H1 (cell line): ENCODE data around the gene ZDHHC24. TPM values are rescaled to one million over a fixed set of nuclear protein-coding genes. Genes with fewer than 3 reads are reported as not detected.

Source experiments
- CTCF ChIA-PET: fragments of 300-600 bp; sonication (Branson Sonifier 250); formaldehyde crosslinking; loops from one replicate; lab custom pipeline; 2021; ENCODE audit not compliant: partially characterized antibody; lab: Charles Lee
- POLR2A ChIA-PET: fragments of 300-600 bp; sonication (Branson Sonifier 250); formaldehyde crosslinking; loops from one replicate; lab custom pipeline; 2021; ENCODE audit warnings: inconsistent platforms; ENCODE audit not compliant: partially characterized antibody; lab: Charles Lee
- DNase-seq, 2 experiments: peaks; one replicate each; pipeline versions ENCODE4 v3.0.0 to v3.0.0-alpha.2; 2010 to 2022; ENCODE audit warnings: low spot score in 2 of 2, low read depth in 1 of 2, mixed read lengths in 1 of 2
- FAIRE-seq: peaks from 2 replicates; lab custom pipeline; 2011; peaks lifted over from hg19 to GRCh38; lab: Jason Lieb, UNC
- H2AFZ ChIP-seq: 2 replicates; pipeline ENCODE4 v1.8.1; 2012; ENCODE audit warnings: low read length, inconsistent platforms
- H2AK5ac ChIP-seq: 2 replicates; pipeline ENCODE4 v1.6.1; 2013; ENCODE audit warnings: low read depth, low read length
- H2BK120ac ChIP-seq: replicated peaks from 2 replicates; pipeline ENCODE3; 2013; ENCODE audit warnings: low read depth, low read length, inconsistent platforms
- H2BK12ac ChIP-seq: 2 replicates; pipeline ENCODE4 v1.6.1; 2013; ENCODE audit warnings: low read depth, low read length
- H2BK15ac ChIP-seq: 2 replicates; pipeline ENCODE4 v1.6.1; 2013; ENCODE audit warnings: low read length
- H2BK20ac ChIP-seq: 2 replicates; pipeline ENCODE4 v1.6.1; 2013; ENCODE audit warnings: low read length
- H2BK5ac ChIP-seq: 2 replicates; pipeline ENCODE4 v1.6.1; 2013; ENCODE audit warnings: low read depth, low read length
- H3K14ac ChIP-seq: 2 replicates; pipeline ENCODE4 v1.6.1; 2013; ENCODE audit warnings: inconsistent platforms; ENCODE audit not compliant: insufficient read length
- H3K18ac ChIP-seq: 2 replicates; pipeline ENCODE4 v1.6.1; 2013; ENCODE audit warnings: low read length; ENCODE audit errors: extremely low read depth
- H3K23ac ChIP-seq: 2 replicates; pipeline ENCODE4 v1.6.1; 2013; ENCODE audit warnings: inconsistent platforms; ENCODE audit not compliant: insufficient read length
- H3K23me2 ChIP-seq: 2 replicates; pipeline ENCODE4 v1.6.1; 2013; ENCODE audit warnings: low read depth, low read length
- H3K27ac ChIP-seq: 2 replicates; pipeline ENCODE4 v1.6.1; 2011; ENCODE audit warnings: low read depth, low read length, inconsistent platforms
- H3K27me3 ChIP-seq, 4 experiments: replicated peaks in 1 of 4; 1 replicate in 1 of 4; 2 replicates in 3 of 4; pipeline versions ENCODE4 v1.6.1 to v1.8.1; 2011 to 2013; ENCODE audit warnings: low read length in 3 of 4, mild to moderate bottlenecking in 3 of 4, inconsistent platforms in 2 of 4, mixed read lengths in 2 of 4, moderate library complexity in 1 of 4; ENCODE audit not compliant: control insufficient read depth in 3 of 4, insufficient read depth in 3 of 4; ENCODE audit errors: extremely low read depth in 1 of 4
- H3K36me3 ChIP-seq, 4 experiments: 2 replicates each; pipeline versions ENCODE4 v1.6.1 to v1.8.1; 2011 to 2013; ENCODE audit warnings: mild to moderate bottlenecking in 4 of 4, low read length in 3 of 4, moderate library complexity in 2 of 4, control low read depth in 1 of 4, inconsistent platforms in 1 of 4; ENCODE audit not compliant: insufficient read depth in 4 of 4, control insufficient read depth in 2 of 4
- H3K4ac ChIP-seq: replicated peaks from 2 replicates; pipeline ENCODE3; 2013; ENCODE audit warnings: low read length, low read depth, mixed read lengths, inconsistent platforms; ENCODE audit not compliant: insufficient read length
- H3K4me1 ChIP-seq, 4 experiments: replicated peaks in 1 of 4; 1 replicate in 1 of 4; 2 replicates in 3 of 4; pipeline versions ENCODE4 v1.6.1 to v1.8.1; 2011 to 2013; ENCODE audit warnings: low read length in 3 of 4, inconsistent platforms in 2 of 4, mixed read lengths in 1 of 4; ENCODE audit not compliant: insufficient read depth in 4 of 4, control insufficient read depth in 3 of 4
- H3K4me2 ChIP-seq, 2 experiments: 2 replicates each; pipeline versions ENCODE4 v1.6.1 to v1.8.1; 2011 to 2013; ENCODE audit warnings: low read depth in 2 of 2, low read length in 2 of 2, control low read depth in 1 of 2, inconsistent platforms in 1 of 2, mild to moderate bottlenecking in 1 of 2; ENCODE audit not compliant: insufficient read depth in 1 of 2
- H3K4me3 ChIP-seq, 4 experiments: fragments of 200-600, 300-600 bp in 1 of 4; sonication (generic), shearing (Covaris generic), sonication (Bioruptor Twin) in 1 of 4; 2 replicates each; pipeline versions ENCODE4 v1.5.1 to v1.8.1; 2011 to 2016; ENCODE audit warnings: low read length in 4 of 4, low read depth in 3 of 4, control low read depth in 2 of 4, inconsistent platforms in 2 of 4, mild to moderate bottlenecking in 2 of 4, mixed read lengths in 1 of 4, moderate library complexity in 1 of 4; ENCODE audit not compliant: insufficient read depth in 2 of 4; ENCODE audit errors: extremely low read depth in 1 of 4
- H3K56ac ChIP-seq: replicated peaks from 2 replicates; pipeline ENCODE3; 2013; ENCODE audit warnings: low read depth, mild to moderate bottlenecking, mixed read lengths, low read length, inconsistent platforms; ENCODE audit not compliant: insufficient read length
- H3K79me1 ChIP-seq: 2 replicates; pipeline ENCODE4 v1.6.1; 2013; ENCODE audit warnings: low read depth, low read length, control low read depth
- H3K79me2 ChIP-seq, 2 experiments: 2 replicates each; pipeline versions ENCODE4 v1.6.1 to v1.8.1; 2012 to 2013; ENCODE audit warnings: low read length in 2 of 2, mild to moderate bottlenecking in 2 of 2, inconsistent platforms in 1 of 2; ENCODE audit not compliant: insufficient read depth in 2 of 2, control insufficient read depth in 1 of 2
- H3K9ac ChIP-seq, 4 experiments: replicated peaks in 1 of 4; 1 replicate in 1 of 4; 2 replicates in 3 of 4; pipeline versions ENCODE4 v1.6.1 to v1.8.1; 2011 to 2013; ENCODE audit warnings: low read depth in 3 of 4, low read length in 3 of 4, control low read depth in 2 of 4, mild to moderate bottlenecking in 2 of 4, moderate library complexity in 2 of 4, inconsistent platforms in 1 of 4; ENCODE audit errors: extremely low read depth in 1 of 4
- H3K9me3 ChIP-seq, 2 experiments: 2 replicates each; pipeline versions ENCODE4 v1.6.1 to v1.8.1; 2012 to 2013; ENCODE audit warnings: mild to moderate bottlenecking in 2 of 2, moderate library complexity in 2 of 2, control low read depth in 1 of 2, inconsistent platforms in 1 of 2, low read depth in 1 of 2, low read length in 1 of 2, mixed read lengths in 1 of 2; ENCODE audit not compliant: insufficient read depth in 2 of 2
- H4K20me1 ChIP-seq, 2 experiments: replicated peaks in 1 of 2; 2 replicates each; pipeline versions ENCODE3 to v1.8.1; 2011 to 2013; ENCODE audit warnings: inconsistent platforms in 2 of 2, low read length in 2 of 2, mild to moderate bottlenecking in 1 of 2; ENCODE audit not compliant: insufficient read depth in 2 of 2, control insufficient read depth in 1 of 2
- H4K5ac ChIP-seq: 2 replicates; pipeline ENCODE4 v1.6.1; 2013; ENCODE audit warnings: low read length, low read depth, mixed read lengths, inconsistent platforms; ENCODE audit not compliant: insufficient read length
- H4K8ac ChIP-seq: 2 replicates; pipeline ENCODE4 v1.8.0; 2013; ENCODE audit warnings: mild to moderate bottlenecking, moderate library complexity, low read length, inconsistent platforms; ENCODE audit not compliant: insufficient read depth; ENCODE audit errors: extremely low read depth
- H4K91ac ChIP-seq: replicated peaks from 2 replicates; pipeline ENCODE3; 2013; ENCODE audit warnings: low read length, mixed read lengths, inconsistent platforms; ENCODE audit not compliant: insufficient read length
- CHD2 ChIP-seq: IDR thresholded peaks from 2 replicates; pipeline ENCODE4 v1.6.1; 2012; ENCODE audit warnings: low read length, improper control_type of control experiment
- EGR1 ChIP-seq: IDR thresholded peaks from 2 replicates; pipeline ENCODE4 v1.6.1; 2011; ENCODE audit warnings: low read depth, low read length, borderline replicate concordance
- NANOG ChIP-seq: IDR thresholded peaks from 2 replicates; pipeline ENCODE4 v1.6.1; 2011; ENCODE audit warnings: low read length, low read depth, mild to moderate bottlenecking, inconsistent platforms; ENCODE audit not compliant: insufficient read depth, poor library complexity, severe bottlenecking
- PHF8 ChIP-seq: fragments of 200-600 bp; sonication (generic); conservative IDR thresholded peaks from 2 replicates; pipeline ENCODE4 v1.7.1; 2012; ENCODE audit warnings: low read depth, mild to moderate bottlenecking, inconsistent platforms, low read length, moderate library complexity
- SIRT6 ChIP-seq: IDR thresholded peaks from one replicate; pipeline ENCODE4 v1.7.1; 2012; ENCODE audit warnings: low read length, inconsistent platforms
- WGBS, 2 experiments: shearing (Covaris generic) in 1 of 2; methylation state at CpG; one replicate each; pipeline versions ENCODE4 v1.1.6 to v1.1.7; 2013 to 2015; ENCODE audit warnings: low lambda C conversion rate in 2 of 2, mixed read lengths in 2 of 2, inconsistent platforms in 1 of 2, low coverage in 1 of 2, missing lambda C conversion rate in 1 of 2; ENCODE audit not compliant: insufficient replicate concordance in 2 of 2, insufficient coverage in 1 of 2, insufficient read length in 1 of 2; ENCODE audit errors: extremely low coverage in 1 of 2, missing lambda C conversion rate in 1 of 2; 5-methylcytosine and 5-hydroxymethylcytosine counted together
- polyA plus RNA-seq, 7 experiments: library from polyadenylated mRNA; depleted of rRNA in 3 of 7; stranded (reverse) in 5 of 7; unstranded in 2 of 7; fragments of >200 nt in 5 of 7; fragments of 200-250 nt in 2 of 7; gene quantifications; 1 replicate in 5 of 7; 2 replicates in 1 of 7; 4 replicates in 1 of 7; pipeline versions ENCODE4 v1.2.1 to v1.2.3, GENCODE V29; 2011 to 2013; ENCODE audit warnings: missing spikeins in 2 of 7, mixed read lengths in 2 of 7
- total RNA-seq: library from RNA; stranded (reverse); fragmentation: NEBNext Ultra II Directional; extraction: Animal tissue kit (Norgen Biotek cat#: 25700); gene quantifications from 2 replicates; pipeline ENCODE4 v1.2.1, GENCODE V29; 2021
- TF ChIP-seq, protein P1 (sequence below), 3 experiments: IDR thresholded peaks; 1 replicate in 2 of 3; 2 replicates in 1 of 3; pipeline versions ENCODE4 v1.5.1 to v1.6.1; 2011; ENCODE audit warnings: low read length in 3 of 3, mild to moderate bottlenecking in 3 of 3, inconsistent platforms in 2 of 3, low read depth in 1 of 3, moderate library complexity in 1 of 3; ENCODE audit not compliant: insufficient read depth in 1 of 3; ENCODE audit errors: control extremely low read depth in 1 of 3
- TF ChIP-seq, protein P2 (sequence below): IDR thresholded peaks from 2 replicates; pipeline ENCODE4 v1.6.1; 2011; ENCODE audit warnings: low read depth, mild to moderate bottlenecking, low read length; ENCODE audit not compliant: insufficient read depth
- TF ChIP-seq, protein P3 (sequence below): IDR thresholded peaks from 2 replicates; pipeline ENCODE4 v1.6.1; 2012; ENCODE audit warnings: low read length, inconsistent platforms

The ZDHHC24 gene
- total and polyA plus RNA-seq, 2 of the 8 experiments (the other 6 are each of a cell fraction or from before 2014, with no cell fraction given): 8.4 to 9.7 TPM

DNA sequence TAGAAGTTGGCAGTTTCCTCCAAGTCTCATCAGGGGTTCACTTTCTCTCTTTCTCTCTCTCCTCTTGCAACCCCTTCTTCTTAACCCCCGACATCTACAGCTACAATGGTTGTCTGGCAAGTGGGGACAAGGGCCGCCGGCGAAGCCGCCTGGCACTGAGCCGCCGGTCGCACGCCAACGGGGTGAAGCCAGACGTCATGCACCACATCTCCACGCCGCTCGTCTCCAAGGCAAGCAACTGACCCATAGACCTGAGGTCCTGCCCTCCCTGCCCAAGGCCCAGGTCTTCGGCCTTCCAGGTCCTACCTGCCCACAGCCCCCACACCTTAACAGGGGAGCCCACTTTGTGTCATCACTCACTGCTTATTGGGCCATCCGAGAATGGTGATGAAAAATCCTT is 74.7 kb downstream of the ZDHHC24 start:
- Histone ChIP-seq H3K9me3 (no peaks in the 10 kb centered on the region), H3K9ac (no peak overlapping the region; a peak in 1 of 7 replicates), H2BK120ac (no peak overlapping the region), H3K27ac (no peak overlapping the region), H3K4me1 (peaks cover 4 to 13% (median 6%) of the 10 kb centered on the region in 4 experiments), H3K27me3 (no peaks in the 10 kb centered on the region; a peak in 1 of 7 replicates), H3K4me3 (no peak overlapping the region), H3K4ac (no peak overlapping the region), H2AFZ (no peak overlapping the region), H3K23ac (no peak overlapping the region), H2BK15ac (no peak overlapping the region), H4K5ac (no peak overlapping the region), H3K4me2 (no peak overlapping the region), H2BK20ac (no peak overlapping the region), H2BK12ac (no peak overlapping the region), H3K18ac (no peak overlapping the region), H3K79me1 (no peaks in the 10 kb centered on the region), H2BK5ac (no peak overlapping the region), H3K36me3 (no peaks in the 10 kb centered on the region; a peak in 2 of 8 replicates), H3K14ac (no peak overlapping the region), H3K79me2 (no peaks in the 10 kb centered on the region), H3K23me2 (peaks cover 8% of the 10 kb centered on the region; the same call in 1 of the 2 replicates), H2AK5ac (no peak overlapping the region; the same call in 1 of the 2 replicates), H4K8ac (no peak overlapping the region), H4K20me1 (peaks cover 0 to 2% of the 10 kb centered on the region in 2 experiments), H4K91ac (no peak overlapping the region), H3K56ac (no peak overlapping the region)
- POLR2A ChIA-PET: interaction anchor here (0.8 to 7.3 kb wide), 4 partner anchors 7 to 183 kb away, joined by 3 to 85 read pairs (median 3); partner anchors contain the start of genes DPP3 and RBM14
- WGBS, 2 experiments: 93% methylated on average over 16 of the region's 16 CpGs; no CpG with 5 or more reads in 1 of the 2 experiments
- DNase-seq (peak in 1 of 2 experiments; percentile 29), FAIRE-seq (no peak)
- CTCF ChIA-PET: interaction anchor here (0.8 to 6.7 kb wide), 7 partner anchors 8 to 85 kb away, joined by 3 to 39 read pairs (median 5); no protein-coding TSS in a partner anchor
- TF ChIP-seq CHD2 (no peak), NANOG (no peak), PHF8 (no peak), SIRT6 (no peak), EGR1 (no peak)
- TF ChIP-seq, protein P1, sequence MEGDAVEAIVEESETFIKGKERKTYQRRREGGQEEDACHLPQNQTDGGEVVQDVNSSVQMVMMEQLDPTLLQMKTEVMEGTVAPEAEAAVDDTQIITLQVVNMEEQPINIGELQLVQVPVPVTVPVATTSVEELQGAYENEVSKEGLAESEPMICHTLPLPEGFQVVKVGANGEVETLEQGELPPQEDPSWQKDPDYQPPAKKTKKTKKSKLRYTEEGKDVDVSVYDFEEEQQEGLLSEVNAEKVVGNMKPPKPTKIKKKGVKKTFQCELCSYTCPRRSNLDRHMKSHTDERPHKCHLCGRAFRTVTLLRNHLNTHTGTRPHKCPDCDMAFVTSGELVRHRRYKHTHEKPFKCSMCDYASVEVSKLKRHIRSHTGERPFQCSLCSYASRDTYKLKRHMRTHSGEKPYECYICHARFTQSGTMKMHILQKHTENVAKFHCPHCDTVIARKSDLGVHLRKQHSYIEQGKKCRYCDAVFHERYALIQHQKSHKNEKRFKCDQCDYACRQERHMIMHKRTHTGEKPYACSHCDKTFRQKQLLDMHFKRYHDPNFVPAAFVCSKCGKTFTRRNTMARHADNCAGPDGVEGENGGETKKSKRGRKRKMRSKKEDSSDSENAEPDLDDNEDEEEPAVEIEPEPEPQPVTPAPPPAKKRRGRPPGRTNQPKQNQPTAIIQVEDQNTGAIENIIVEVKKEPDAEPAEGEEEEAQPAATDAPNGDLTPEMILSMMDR (IDR thresholded peaks at IDR 0.05; ENCODE audit: control extremely low read depth in 1 of 3, insufficient read depth in 1 of 3, low read depth in 1 of 3, low read length in 3 of 3): no peak
- TF ChIP-seq, protein P2, sequence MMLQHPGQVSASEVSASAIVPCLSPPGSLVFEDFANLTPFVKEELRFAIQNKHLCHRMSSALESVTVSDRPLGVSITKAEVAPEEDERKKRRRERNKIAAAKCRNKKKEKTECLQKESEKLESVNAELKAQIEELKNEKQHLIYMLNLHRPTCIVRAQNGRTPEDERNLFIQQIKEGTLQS: no peak
- TF ChIP-seq, protein P3, sequence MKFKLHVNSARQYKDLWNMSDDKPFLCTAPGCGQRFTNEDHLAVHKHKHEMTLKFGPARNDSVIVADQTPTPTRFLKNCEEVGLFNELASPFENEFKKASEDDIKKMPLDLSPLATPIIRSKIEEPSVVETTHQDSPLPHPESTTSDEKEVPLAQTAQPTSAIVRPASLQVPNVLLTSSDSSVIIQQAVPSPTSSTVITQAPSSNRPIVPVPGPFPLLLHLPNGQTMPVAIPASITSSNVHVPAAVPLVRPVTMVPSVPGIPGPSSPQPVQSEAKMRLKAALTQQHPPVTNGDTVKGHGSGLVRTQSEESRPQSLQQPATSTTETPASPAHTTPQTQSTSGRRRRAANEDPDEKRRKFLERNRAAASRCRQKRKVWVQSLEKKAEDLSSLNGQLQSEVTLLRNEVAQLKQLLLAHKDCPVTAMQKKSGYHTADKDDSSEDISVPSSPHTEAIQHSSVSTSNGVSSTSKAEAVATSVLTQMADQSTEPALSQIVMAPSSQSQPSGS: no peak
